NCI-H2171 treated with DMSO at 0.1 percent for 48 hours (cell line): ENCODE results near the gene LSM3.

Experiments
- DNase-seq: peaks from one replicate; lab custom pipeline; 2025; lab: John Stamatoyannopoulos, UW

Gene LSM3

GRCh38 chr3:14200841-14201240 is 22.2 kb downstream of the LSM3 start:
- no peak for DNase-seq

GRCh38 chr3:14201940-14202684 is 23.5 kb downstream of the LSM3 start:
- DNase-seq: no peak

- DNase-seq: no peak
Observed at GRCh38 chr3:14202874-14203520, 24.4 kb downstream of the LSM3 start.

DNA sequence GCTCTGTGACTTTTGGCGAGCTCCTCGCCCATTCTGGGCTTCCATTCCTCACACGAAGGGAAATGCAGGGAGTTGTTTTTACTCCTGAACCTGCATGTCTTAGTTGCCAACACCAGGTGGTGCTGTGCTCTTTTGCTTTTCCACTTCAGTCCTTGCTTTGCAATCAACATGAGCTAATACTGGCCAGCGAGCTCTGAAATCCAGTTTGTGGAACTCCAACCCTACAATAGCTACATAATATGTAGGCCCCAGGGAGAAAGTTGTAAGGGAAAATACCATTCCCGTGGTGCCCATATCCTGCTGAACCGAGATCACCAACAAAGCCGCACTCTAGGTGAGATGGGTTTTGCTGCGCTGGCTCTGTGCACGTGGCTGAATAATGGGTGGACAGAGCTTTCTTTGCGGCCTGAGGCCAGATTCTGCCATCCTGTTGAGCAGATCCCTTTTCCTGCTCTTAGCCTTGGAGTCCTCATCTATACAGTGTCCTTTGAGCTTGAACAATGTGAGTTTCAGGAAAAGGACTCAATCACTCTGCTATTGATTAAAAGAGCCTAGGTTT is 25.0 kb downstream of the LSM3 start:
- peak; percentile 41 for DNase-seq

- DNase-seq: no peak
Observed at GRCh38 chr3:14204515-14205284, 26.1 kb downstream of the LSM3 start.

GRCh38 chr3:14206548-14207177 is 28.0 kb downstream of the LSM3 start:
- no peak for DNase-seq

- no peak for DNase-seq
Observed at GRCh38 chr3:14208168-14208567, 29.6 kb downstream of the LSM3 start.

- no peak for DNase-seq
Observed at GRCh38 chr3:14208977-14209394, 30.4 kb downstream of the LSM3 start.

DNA sequence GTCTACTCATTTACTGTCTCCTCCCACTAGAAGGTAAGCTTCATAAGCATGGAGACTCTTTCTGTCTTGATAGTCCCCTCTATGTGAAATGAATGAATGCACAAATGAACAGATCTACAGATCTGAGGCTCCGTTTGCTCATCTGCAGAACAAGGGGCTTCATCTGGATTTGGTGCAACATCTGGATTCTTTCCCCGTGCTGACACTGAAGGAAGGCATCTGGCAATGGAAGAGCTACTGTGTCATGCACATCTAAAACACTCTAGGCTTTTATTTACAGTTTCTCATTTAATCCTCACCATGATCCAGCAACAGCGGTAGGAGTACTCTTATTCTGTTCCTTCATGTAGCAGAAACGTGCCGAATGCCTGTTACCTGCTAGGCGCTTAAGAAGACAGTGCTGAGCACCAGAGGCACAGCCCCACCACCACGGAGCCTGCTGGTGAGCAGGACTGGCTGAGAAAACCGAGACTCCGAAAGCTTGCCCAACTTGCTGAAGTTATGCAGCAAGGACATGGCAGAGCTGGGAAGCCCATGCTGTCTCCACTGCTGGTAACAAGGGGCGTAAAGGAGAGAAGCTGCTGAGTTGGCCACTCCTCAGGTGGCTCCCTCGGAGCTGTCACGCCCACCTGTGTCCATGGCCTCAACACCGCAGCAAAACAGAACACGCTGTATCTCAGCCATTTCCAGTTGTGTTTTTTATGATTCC is 31.1 kb downstream of the LSM3 start:
- no peak for DNase-seq

DNA sequence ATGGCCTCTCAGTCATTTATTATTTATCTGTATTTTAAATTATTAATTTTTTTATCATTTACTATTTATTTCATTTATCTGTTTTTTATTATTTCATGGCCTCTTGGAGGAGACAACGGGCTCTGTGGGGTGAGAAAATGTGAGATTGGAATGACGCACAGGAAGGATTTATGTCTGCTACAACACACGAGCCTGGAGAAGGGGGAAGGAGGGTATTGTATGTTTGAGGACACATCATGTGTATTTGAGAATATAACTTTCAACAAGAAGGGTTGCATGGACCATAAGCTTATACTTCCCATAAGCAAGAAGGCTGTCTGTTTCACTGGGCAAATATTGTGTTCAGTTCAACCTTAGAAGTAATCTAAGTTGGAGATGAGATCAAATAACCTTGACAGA is 31.7 kb downstream of the LSM3 start:
- no peak for DNase-seq

GRCh38 chr3:14210843-14211594 is 32.4 kb downstream of the LSM3 start:
- DNase-seq: no peak

GRCh38 chr3:14211621-14212020 is 33.0 kb downstream of the LSM3 start:
- DNase-seq: no peak

GRCh38 chr3:14212032-14212431 is 33.4 kb downstream of the LSM3 start:
- no peak for DNase-seq

DNA sequence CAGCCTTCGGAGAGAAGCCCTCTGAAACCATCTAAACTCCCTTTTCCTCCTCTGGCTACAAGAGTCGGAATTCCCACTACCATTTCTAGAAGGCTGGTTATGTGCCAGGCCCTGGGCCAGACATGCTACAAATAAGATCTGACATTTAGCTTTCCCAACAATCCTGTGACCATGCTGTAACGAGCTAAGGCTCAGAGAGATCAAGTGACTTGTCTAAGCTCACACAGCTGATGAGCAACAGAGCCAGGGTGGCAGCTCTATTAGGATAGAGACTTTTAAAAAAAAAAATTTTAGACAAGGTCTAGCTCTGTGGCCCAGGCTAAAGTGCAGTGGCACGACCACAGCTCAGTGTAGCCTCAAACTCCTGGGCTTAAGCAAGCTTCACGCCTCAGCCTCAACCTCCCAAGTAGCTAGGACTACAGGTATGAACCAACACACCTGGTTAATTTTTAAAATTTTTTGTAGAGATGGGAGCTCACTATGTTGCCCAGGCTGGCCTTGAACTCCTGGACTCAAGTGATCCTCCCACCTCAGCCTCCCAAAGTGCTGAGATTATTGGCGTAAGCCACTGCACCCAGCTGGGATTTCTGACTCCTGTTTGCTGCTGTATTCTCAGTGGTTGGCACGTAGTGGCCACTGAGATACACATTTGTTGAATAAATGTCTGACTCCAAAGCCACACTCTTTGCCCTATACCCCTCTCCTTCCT is 34.6 kb downstream of the LSM3 start:
- no peak for DNase-seq

DNA sequence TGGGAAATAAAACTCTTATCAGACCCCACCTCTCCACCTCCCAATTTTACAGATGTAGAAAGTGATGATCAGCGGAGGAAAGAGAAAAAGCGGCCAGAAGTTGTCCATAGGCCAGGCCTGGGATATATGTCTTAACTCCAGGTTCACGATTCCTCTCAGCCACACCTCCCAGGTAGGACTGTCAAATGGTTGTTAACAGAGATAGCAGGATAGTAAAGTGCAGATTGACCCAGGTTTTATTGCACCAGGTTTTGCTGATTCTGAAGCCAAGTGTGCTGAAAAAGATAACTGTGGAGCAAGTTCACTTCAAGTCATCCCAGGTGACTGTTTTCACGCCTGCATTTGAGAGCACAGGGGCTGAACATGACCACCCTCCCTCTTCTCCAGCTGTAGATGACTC is 36.1 kb downstream of the LSM3 start:
- DNase-seq: no peak

- no peak for DNase-seq
Observed at GRCh38 chr3:14216257-14217048, 37.8 kb downstream of the LSM3 start.

DNA sequence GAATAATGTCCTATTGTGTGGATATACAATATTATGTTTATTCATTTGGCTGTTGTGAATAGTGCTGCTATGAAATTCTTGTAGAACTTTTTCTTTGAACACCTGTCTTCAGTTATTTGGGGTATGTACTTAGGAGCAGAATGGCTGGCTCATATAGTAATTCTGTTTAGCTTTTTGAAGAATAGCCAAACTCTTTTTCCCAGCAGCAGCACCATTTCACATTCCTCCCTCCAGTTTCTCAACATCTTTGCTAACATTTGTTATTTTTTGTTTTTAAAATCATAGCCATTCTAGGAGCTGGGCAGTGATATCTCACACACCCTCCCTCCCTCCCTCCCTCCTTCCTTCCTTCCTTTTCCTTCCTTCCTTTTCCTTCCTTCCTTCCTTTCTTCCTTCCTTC is 39.7 kb downstream of the LSM3 start:
- DNase-seq: no peak

DNA sequence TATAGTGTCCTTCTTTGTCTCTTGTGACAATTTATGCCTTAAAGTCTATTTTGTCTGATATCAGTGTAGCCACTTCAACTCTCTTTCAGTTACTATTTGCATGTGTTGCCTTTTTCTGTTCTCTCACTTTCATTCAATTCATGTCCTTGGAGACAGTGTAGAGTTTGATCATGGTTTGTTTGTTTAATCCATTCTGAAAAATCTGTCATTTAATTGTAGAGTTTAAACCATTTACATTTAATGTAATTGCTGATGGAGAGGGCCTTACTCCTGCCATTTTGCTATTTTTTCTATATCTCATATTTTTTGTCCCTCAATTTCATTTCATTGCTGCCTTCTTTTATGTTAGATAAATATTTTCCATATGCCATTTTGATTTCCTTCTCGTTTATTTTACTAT is 42.3 kb downstream of the LSM3 start:
- DNase-seq: no peak

GRCh38 chr3:14221902-14222301 is 43.3 kb downstream of the LSM3 start:
- no peak for DNase-seq
